Adrenal gland (tissue), 12 donors: ENCODE results near the gene KRTAP25-1. TPM values are rescaled to one million over a fixed set of nuclear protein-coding genes. Genes with fewer than 3 reads are reported as not detected.

Experiments
- DNase-seq, 7 donors: peaks; one replicate each; pipeline ENCODE4 v3.0.0-alpha.2; 2019 to 2020
- H3K27ac ChIP-seq, 5 donors: fragments of 200-600 bp; sonication (generic) in 4 of 5; 1 replicate in 3 of 5; 2 replicates in 2 of 5; pipeline versions ENCODE4 v1.5.1 to v1.8.0; 2016 to 2020; ENCODE audit warnings: mild to moderate bottlenecking in 1 of 5
- H3K27me3 ChIP-seq: fragments of 200-600 bp; 2 replicates; pipeline ENCODE4 v1.8.0; 2021
- H3K36me3 ChIP-seq, 2 donors: fragments of 200-600 bp; replicated peaks in 1 of 2; 1 replicate in 1 of 2; 2 replicates in 1 of 2; pipeline versions ENCODE4 v1.5.1 to v1.8.0; 2018 to 2022
- H3K4me1 ChIP-seq, 2 donors: fragments of 200-600 bp; replicated peaks in 1 of 2; 1 replicate in 1 of 2; 2 replicates in 1 of 2; pipeline versions ENCODE4 v1.5.1 to v1.8.0; 2018 to 2021
- H3K4me3 ChIP-seq, 4 donors: fragments of 200-600 bp; sonication (generic) in 3 of 4; one replicate each; pipeline ENCODE4 v1.5.1; 2016 to 2018
- H3K9me3 ChIP-seq, 3 donors: fragments of 200-600 bp; sonication (generic) in 1 of 3; replicated peaks in 1 of 3; 1 replicate in 2 of 3; 2 replicates in 1 of 3; pipeline versions ENCODE4 v1.5.1 to v1.8.0; 2016 to 2021
- POLR2A ChIP-seq, 2 donors: fragments of 450-650 bp; IDR thresholded peaks; one replicate each; pipeline ENCODE4 v1.6.1; 2017; ENCODE audit warnings: antibody characterized with exemption in 2 of 2, mild to moderate bottlenecking in 2 of 2, moderate library complexity in 1 of 2
- WGBS, 4 donors: extraction: QIAGEN DNeasy Blood & Tissue Kit in 2 of 4; methylation state at CpG; one replicate each; pipeline versions ENCODE4 v1.1.5 to v1.1.7; 2013 to 2017; 5-methylcytosine and 5-hydroxymethylcytosine counted together
- intact Hi-C, 2 donors: fragments of 100-400 bp; cut with DNase I; formaldehyde crosslinking; loops; one replicate each; pipeline versions ENCODE4 v1.14.1 to v1.15.0; 2022 to 2023
- polyA plus RNA-seq, 3 donors: library from polyadenylated mRNA; stranded (reverse); fragments of 200-250 nt in 2 of 3; fragments of 350-450 nt in 1 of 3; fragmentation: Illumina TruSeq in 1 of 3; extraction: RNeasy Lipid Tissue Mini Kit (QIAGEN cat#74804) in 1 of 3; gene quantifications; one replicate each; pipeline ENCODE4 v1.2.3, GENCODE V29; 2013 to 2014
- total RNA-seq, 9 donors: library from RNA; depleted of rRNA in 4 of 9; stranded (reverse); fragments of >200 nt in 4 of 9; fragments of 120-200 nt in 1 of 9; fragmentation: NEBNext Ultra II Directional in 1 of 9; extraction: Animal tissue kit (Norgen Biotek cat#: 25700) in 1 of 9; gene quantifications; one replicate each; pipeline versions ENCODE4 v1.1.0 to v1.2.4, GENCODE V29; 2013 to 2023
- TF ChIP-seq, protein P1 (sequence below), 6 experiments: fragments of 450-650 bp in 4 of 6; fragments of 200-600 bp in 2 of 6; sonication (generic) in 1 of 6; IDR thresholded peaks; 1 replicate in 5 of 6; 2 replicates in 1 of 6; pipeline versions ENCODE4 v1.5.1 to v1.8.0; 2016 to 2021; ENCODE audit warnings: antibody characterized with exemption in 6 of 6, mild to moderate bottlenecking in 2 of 6, moderate library complexity in 1 of 6
- donor health status: healthy with polysubstance abuse.
- donor health status: Bipolar disorder and iron deficiency.
- donor health status: DM: yes; HTN: yes; CAD: no.
- donor health status: DM: no; HTN: no; CAD: no.
- donor health status: DM: no; HTN: no; CAD: no.
- donor health status: DM: yes; HTN: yes; CAD: no.

KRTAP25-1 gene
- total and polyA plus RNA-seq, 12 donors = not detected

DNA sequence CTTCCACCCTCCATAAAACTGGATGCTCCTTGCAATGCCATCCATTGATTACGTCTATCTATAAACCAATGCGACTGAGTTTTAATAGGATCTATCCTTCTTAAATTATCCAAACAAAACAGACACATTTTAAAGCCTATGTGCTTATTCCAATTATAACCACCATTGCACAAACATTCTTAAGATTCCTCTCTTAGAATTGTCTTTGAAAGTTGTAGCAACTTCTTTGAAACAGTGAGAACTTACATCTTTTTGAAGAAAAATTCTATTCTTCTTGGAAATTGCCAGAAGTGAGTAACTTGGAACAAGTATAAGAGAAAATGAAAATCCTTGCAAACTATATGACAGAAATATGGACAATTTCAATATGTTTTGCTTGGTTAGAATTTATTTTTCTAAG is 30.9 kb upstream of the KRTAP25-1 start, which contains the start of gene KRTAP26-1:
TSS of gene KRTAP26-1 (minus strand) at position 101 of the 400 bp plus-strand sequence. CDS start 280 bp downstream, outside the sequence.
- Histone ChIP-seq H3K27ac (no peak within 1 kb of the TSS), H3K4me3 (no peak within 1 kb of the TSS), H3K27me3 (no peaks in the 10 kb centered on the region), H3K4me1 (no peaks in the 10 kb centered on the region), H3K36me3 (no peaks in the 10 kb centered on the region), H3K9me3 (no peaks in the 10 kb centered on the region)
- TF ChIP-seq, protein P1, sequence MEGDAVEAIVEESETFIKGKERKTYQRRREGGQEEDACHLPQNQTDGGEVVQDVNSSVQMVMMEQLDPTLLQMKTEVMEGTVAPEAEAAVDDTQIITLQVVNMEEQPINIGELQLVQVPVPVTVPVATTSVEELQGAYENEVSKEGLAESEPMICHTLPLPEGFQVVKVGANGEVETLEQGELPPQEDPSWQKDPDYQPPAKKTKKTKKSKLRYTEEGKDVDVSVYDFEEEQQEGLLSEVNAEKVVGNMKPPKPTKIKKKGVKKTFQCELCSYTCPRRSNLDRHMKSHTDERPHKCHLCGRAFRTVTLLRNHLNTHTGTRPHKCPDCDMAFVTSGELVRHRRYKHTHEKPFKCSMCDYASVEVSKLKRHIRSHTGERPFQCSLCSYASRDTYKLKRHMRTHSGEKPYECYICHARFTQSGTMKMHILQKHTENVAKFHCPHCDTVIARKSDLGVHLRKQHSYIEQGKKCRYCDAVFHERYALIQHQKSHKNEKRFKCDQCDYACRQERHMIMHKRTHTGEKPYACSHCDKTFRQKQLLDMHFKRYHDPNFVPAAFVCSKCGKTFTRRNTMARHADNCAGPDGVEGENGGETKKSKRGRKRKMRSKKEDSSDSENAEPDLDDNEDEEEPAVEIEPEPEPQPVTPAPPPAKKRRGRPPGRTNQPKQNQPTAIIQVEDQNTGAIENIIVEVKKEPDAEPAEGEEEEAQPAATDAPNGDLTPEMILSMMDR (IDR thresholded peaks at IDR 0.05) = no peak
- TF ChIP-seq POLR2A (IDR thresholded peaks at IDR 0.05) = no peak
- WGBS, 4 donors = 67 to 82% (median 74%) methylated on average over 2 of the region's 2 CpGs
- no peak for DNase-seq
- intact Hi-C loops = no loop called here

DNA sequence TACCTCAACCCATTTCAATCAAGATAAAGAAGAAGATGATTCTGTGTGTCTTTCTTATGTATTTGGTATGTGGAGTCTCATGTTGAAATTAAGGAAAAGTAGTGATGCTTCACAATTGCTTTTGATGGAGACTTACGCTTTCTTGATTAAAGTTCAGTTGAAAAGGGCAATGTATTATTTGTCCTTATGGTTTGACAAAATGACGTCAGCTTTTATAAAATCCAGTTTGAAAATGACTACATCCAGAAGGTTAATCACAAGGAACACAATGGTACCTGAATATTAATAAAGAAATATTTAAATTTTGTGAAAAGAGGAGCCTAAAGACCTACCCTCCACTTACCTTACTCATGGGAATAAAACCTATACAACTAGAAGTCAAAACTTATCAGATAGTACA is 26.4 kb upstream of the KRTAP25-1 start:
- Histone ChIP-seq H3K9me3 (no peaks in the 10 kb centered on the region), H3K36me3 (no peaks in the 10 kb centered on the region), H3K27me3 (no peaks in the 10 kb centered on the region), H3K27ac (no peak overlapping the region), H3K4me3 (no peak overlapping the region), H3K4me1 (no peaks in the 10 kb centered on the region)
- WGBS, 4 donors = 73 to 86% (median 79%) methylated on average over 2 of the region's 2 CpGs
- intact Hi-C loops = no loop called here
- no peak for DNase-seq
- no peak for TF ChIP-seq POLR2A (IDR thresholded peaks at IDR 0.05)
- TF ChIP-seq, protein P1 (IDR thresholded peaks at IDR 0.05) = no peak

GRCh38 chr21:30306884-30307283 is 17.6 kb upstream of the KRTAP25-1 start:
- H3K4me1 ChIP-seq = no peaks in the 10 kb centered on the region
- DNase-seq = no peak
- H3K9me3 ChIP-seq = no peaks in the 10 kb centered on the region
- 60 to 71% (median 63%) methylated on average over 2 of the region's 2 CpGs for WGBS, 4 donors
- H3K4me3 ChIP-seq = no peak overlapping the region
- no peaks in the 10 kb centered on the region for H3K27me3 ChIP-seq
- no peak overlapping the region for H3K27ac ChIP-seq
- TF ChIP-seq, protein P1 (IDR thresholded peaks at IDR 0.05) = no peak
- TF ChIP-seq POLR2A (IDR thresholded peaks at IDR 0.05) = no peak
- intact Hi-C loops = no loop called here
- H3K36me3 ChIP-seq = no peaks in the 10 kb centered on the region

GRCh38 chr21:30305136-30305535 is 15.8 kb upstream of the KRTAP25-1 start:
- DNase-seq = no peak
- Histone ChIP-seq H3K4me3 (no peak overlapping the region), H3K36me3 (no peaks in the 10 kb centered on the region), H3K27ac (no peak overlapping the region), H3K9me3 (no peaks in the 10 kb centered on the region), H3K4me1 (no peaks in the 10 kb centered on the region), H3K27me3 (no peaks in the 10 kb centered on the region)
- no peak for TF ChIP-seq POLR2A (IDR thresholded peaks at IDR 0.05)
- TF ChIP-seq, protein P1 (IDR thresholded peaks at IDR 0.05) = no peak
- intact Hi-C loops = no loop called here
- 49 to 59% (median 51%) methylated on average over 1 of the region's 1 CpG for WGBS, 4 donors
